ENCODE results near the gene BMP3.

The BMP3 gene

GRCh38 chr4:81106150-81106549 is 75.6 kb downstream of the BMP3 start:
- no peak for DNase-seq

Data from suppressor macrophage (primary cell).